K562 (cell line): ENCODE results near the gene DYRK1A. TPM values are rescaled to one million over a fixed set of nuclear protein-coding genes. Genes with fewer than 3 reads are reported as not detected.
A peak's percentile ranks its signal among the peaks of the same experiment; 100 is the strongest.

Experiments
- ATF2 ChIP-seq: sonication (generic); formaldehyde crosslinking; IDR thresholded peaks from 2 replicates; pipeline ENCODE4 v1.8.1; 2022; ENCODE audit warnings: missing genetic modification reagents
- BACH1 ChIP-seq: fragments of 200-800 bp; sonication (Bioruptor generic); IDR thresholded peaks from 2 replicates; pipeline ENCODE4 v1.6.1; 2016; ENCODE audit warnings: missing genetic modification characterization, missing compliant biosample characterization
- FOS ChIP-seq: IDR thresholded peaks from 3 replicates; pipeline ENCODE4 v1.6.1; 2011; ENCODE audit not compliant: insufficient read length; ENCODE audit errors: extremely low read depth
- MGA ChIP-seq: fragments of 450-650 bp; IDR thresholded peaks from 2 replicates; pipeline ENCODE4 v1.6.1; 2016; ENCODE audit warnings: mild to moderate bottlenecking, moderate library complexity
- U2AF1 ChIP-seq: fragments of 200-400 bp; formaldehyde crosslinking; optimal IDR thresholded peaks from 2 replicates; pipeline ENCODE3; 2017; ENCODE audit warnings: mild to moderate bottlenecking, low read depth, low read length, moderate library complexity
- USF2 ChIP-seq: sonication (generic); formaldehyde crosslinking; IDR thresholded peaks from 2 replicates; pipeline ENCODE4 v1.5.0; 2020; ENCODE audit warnings: missing genetic modification reagents
- VEZF1 ChIP-seq: fragments of 200-800 bp; sonication (Bioruptor generic); IDR thresholded peaks from 2 replicates; pipeline ENCODE4 v1.6.1; 2017; ENCODE audit warnings: missing genetic modification characterization, missing compliant biosample characterization
- ZNF583 ChIP-seq: fragments of 250-450 bp; sonication (Bioruptor Pico); IDR thresholded peaks from 2 replicates; pipeline ENCODE4 v1.4.0; 2020
- ZNF764 ChIP-seq: fragments of 250-450 bp; sonication (Bioruptor Pico); IDR thresholded peaks from 2 replicates; pipeline ENCODE4 v1.4.0; 2020; ENCODE audit warnings: low read depth, mild to moderate bottlenecking, moderate library complexity
- ZNF766 ChIP-seq: fragments of 200-800 bp; sonication (Bioruptor generic); conservative IDR thresholded peaks from 2 replicates; pipeline ENCODE4 v1.6.1; 2016; ENCODE audit warnings: missing genetic modification characterization, missing compliant biosample characterization
- polyA plus RNA-seq, 8 experiments: library from polyadenylated mRNA; depleted of rRNA in 4 of 8; stranded (reverse) in 5 of 8; unstranded in 3 of 8; fragments of >200 nt; fragmentation: Nextera tagmentation in 2 of 8; fragmentation: Illumina TruSeq in 1 of 8; extraction: Ambion mirVana in 2 of 8; extraction: Trizol in 1 of 8; gene quantifications; 2 replicates each; pipeline versions ENCODE4 v1.2.1 to v1.2.3, GENCODE V29; 2011 to 2014; ENCODE audit warnings: inconsistent platforms in 1 of 8, missing spikeins in 1 of 8
- total RNA-seq, 7 experiments: library from RNA; depleted of rRNA in 6 of 7; stranded (reverse); fragments of >200 nt in 6 of 7; fragmentation: Illumina TruSeq in 2 of 7; extraction: Trizol in 2 of 7; gene quantifications; 2 replicates each; pipeline versions ENCODE4 v1.2.1 to v1.2.3, GENCODE V29; 2011 to 2021; ENCODE audit warnings: low replicate concordance in 1 of 7

The DYRK1A gene
- total and polyA plus RNA-seq, 9 of the 15 experiments (the other 6 are each of a cell fraction or from before 2014, with no cell fraction given), result 3.7 to 64.8 (median 42.3) TPM

- TF ChIP-seq VEZF1 (CRISPR knock-in tag) (0 out of 2 replicates have a peak, but pooled peaks have one; percentile 16), BACH1 (tag) (no peak), MGA (0 out of 2 replicates have a peak, but pooled peaks have one; percentile 24), ZNF764 (CRISPR knock-in tag) (no peak), FOS (no peak), USF2 (CRISPR knock-in tag) (peak; percentile 84), ZNF766 (CRISPR knock-in tag) (no peak), U2AF1 (no peak), ATF2 (CRISPR knock-in tag) (no peak), ZNF583 (CRISPR knock-in tag) (no peak)
These were observed 7.0 kb downstream of the DYRK1A start (continued) for GRCh38 chr21:37373539-37373938.
